Psoas muscle (tissue), 8 donors: ENCODE data around the gene DYNC1I1. TPM values are rescaled to one million over a fixed set of nuclear protein-coding genes. Genes with fewer than 3 reads are reported as not detected.

Experiments used
- ATAC-seq, 4 donors: fragments of 200-7000 bp; cut with Tn5 transposase; one replicate each; pipeline ENCODE4 v1.9.1; 2020; ENCODE audit warnings: moderate library complexity in 3 of 4, mild to moderate bottlenecking in 2 of 4
- DNase-seq, 2 donors: peaks; one replicate each; pipeline ENCODE4 v3.0.0-alpha.2; 2020
- H3K27ac ChIP-seq: fragments of 200-600 bp; one replicate; pipeline ENCODE4 v1.8.0; 2022
- H3K27me3 ChIP-seq, 3 donors: fragments of 200-600 bp in 1 of 3; one replicate each; pipeline versions ENCODE4 v1.6.1 to v1.8.0; 2013 to 2022; ENCODE audit warnings: low read length in 2 of 3, mild to moderate bottlenecking in 2 of 3, moderate library complexity in 1 of 3; ENCODE audit not compliant: insufficient read depth in 3 of 3
- H3K36me3 ChIP-seq, 2 donors: fragments of 200-600 bp in 1 of 2; one replicate each; pipeline versions ENCODE4 v1.6.1 to v1.8.0; 2013 to 2022; ENCODE audit warnings: low read depth in 1 of 2, mild to moderate bottlenecking in 1 of 2, moderate library complexity in 1 of 2; ENCODE audit not compliant: insufficient read depth in 1 of 2
- H3K4me1 ChIP-seq: fragments of 200-600 bp; one replicate; pipeline ENCODE4 v1.8.0; 2022
- H3K4me3 ChIP-seq: fragments of 200-600 bp; one replicate; pipeline ENCODE4 v1.8.0; 2022; ENCODE audit warnings: mild to moderate bottlenecking
- H3K9me3 ChIP-seq: fragments of 200-600 bp; one replicate; pipeline ENCODE4 v1.8.0; 2022
- CTCF ChIP-seq: fragments of 200-600 bp; IDR thresholded peaks from one replicate; pipeline ENCODE4 v1.8.0; 2022; ENCODE audit warnings: antibody characterized with exemption
- WGBS, 3 donors: extraction: QIAGEN DNeasy Blood & Tissue Kit; methylation state at CpG; one replicate each; pipeline versions ENCODE4 v1.1.6 to v1.1.7; 2013; 5-methylcytosine and 5-hydroxymethylcytosine counted together
- intact Hi-C, 2 donors: fragments of 100-400 bp; cut with DNase I; formaldehyde crosslinking; loops; one replicate each; pipeline versions ENCODE4 v1.11.0 to v1.14.2; 2022
- polyA plus RNA-seq, 3 donors: library from polyadenylated mRNA; stranded (reverse); fragments of 200-250 nt; gene quantifications; one replicate each; pipeline ENCODE4 v1.2.3, GENCODE V29; 2013
- total RNA-seq, 4 donors: library from RNA; stranded (reverse); fragmentation: NEBNext Ultra II Directional in 2 of 4; extraction: Animal tissue kit (Norgen Biotek cat#: 25700) in 2 of 4; gene quantifications; one replicate each; pipeline versions ENCODE4 v1.2.1 to v1.2.4, GENCODE V29; 2021 to 2023
- donor health status: healthy with polysubstance abuse.
- donor health status: DM: no; HTN: no; CAD: no; lungs with moderate emphysema.
- donor health status: Bipolar disorder and iron deficiency.
- donor health status: healthy.
- donor health status: DM: yes; HTN: yes; CAD: no.
- donor health status: DM: no; HTN: no; CAD: no.
- donor health status: DM: no; HTN: no; CAD: no.
- donor health status: DM: yes; HTN: yes; CAD: no.

DYNC1I1 gene
- total and polyA plus RNA-seq, 7 donors: 3.0 to 28.8 (median 6.9) TPM

DNA sequence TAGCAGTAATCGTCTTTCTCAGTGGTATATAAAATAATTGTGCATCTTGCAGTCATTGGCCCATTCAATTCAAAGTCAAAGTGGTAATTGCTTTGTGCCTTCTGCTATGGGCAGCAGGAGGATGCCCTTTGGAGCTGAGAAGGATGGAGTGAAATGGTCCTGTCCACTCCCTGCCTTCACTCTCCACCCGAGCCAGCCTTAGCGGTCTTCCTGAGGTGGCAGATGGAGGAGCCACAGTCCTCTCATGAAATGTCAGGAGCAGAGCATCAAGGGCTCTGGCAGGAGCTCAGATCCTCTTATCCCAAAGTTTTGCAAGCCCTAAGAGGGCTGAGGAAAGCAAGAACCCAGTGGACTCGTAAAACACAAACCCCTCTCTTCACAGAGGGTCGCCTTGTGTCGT is 199.4 kb downstream of the DYNC1I1 start:
- 84 to 86% (median 85%) methylated on average over 6 of the region's 6 CpGs for WGBS, 3 donors
- ATAC-seq: no peak

DNA sequence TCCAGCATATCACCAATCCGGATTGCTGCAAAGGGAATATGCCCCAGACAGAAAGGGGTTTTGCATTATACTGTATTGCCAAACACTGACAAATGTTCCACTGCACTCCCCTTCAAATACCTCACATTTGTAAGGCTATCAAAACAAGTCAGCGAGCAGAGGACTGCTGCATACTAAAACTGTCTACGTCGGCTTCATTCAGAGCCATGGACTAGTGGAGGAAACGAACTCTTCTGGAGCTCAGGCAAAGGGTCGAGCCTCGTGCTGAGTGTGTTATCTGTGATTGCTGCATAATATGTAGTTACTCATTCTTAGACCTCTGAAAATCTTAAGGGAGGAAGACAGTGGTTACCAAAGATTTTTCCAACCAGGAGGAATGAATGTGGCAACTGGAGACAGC is 200.2 kb downstream of the DYNC1I1 start:
- Histone ChIP-seq H3K36me3 (no peaks in the 10 kb centered on the region), H3K4me1 (no peaks in the 10 kb centered on the region), H3K4me3 (no peak overlapping the region), H3K27me3 (no peaks in the 10 kb centered on the region), H3K27ac (no peak overlapping the region), H3K9me3 (no peaks in the 10 kb centered on the region)
- 61 to 68% (median 68%) methylated on average over 7 of the region's 7 CpGs for WGBS, 3 donors
- no peak for TF ChIP-seq CTCF
- ATAC-seq: no peak
- DNase-seq: no peak
- intact Hi-C loops: no loop called here

More for the DNA sequence above, 199.4 kb downstream of the DYNC1I1 start:
- TF ChIP-seq CTCF: no peak
- no peaks in the 10 kb centered on the region for H3K27me3 ChIP-seq
- H3K27ac ChIP-seq: no peak overlapping the region
- no peaks in the 10 kb centered on the region for H3K36me3 ChIP-seq
- H3K4me1 ChIP-seq: no peaks in the 10 kb centered on the region
- DNase-seq: no peak
- no peak overlapping the region for H3K4me3 ChIP-seq
- intact Hi-C loops: no loop called here
- H3K9me3 ChIP-seq: no peaks in the 10 kb centered on the region

DNA sequence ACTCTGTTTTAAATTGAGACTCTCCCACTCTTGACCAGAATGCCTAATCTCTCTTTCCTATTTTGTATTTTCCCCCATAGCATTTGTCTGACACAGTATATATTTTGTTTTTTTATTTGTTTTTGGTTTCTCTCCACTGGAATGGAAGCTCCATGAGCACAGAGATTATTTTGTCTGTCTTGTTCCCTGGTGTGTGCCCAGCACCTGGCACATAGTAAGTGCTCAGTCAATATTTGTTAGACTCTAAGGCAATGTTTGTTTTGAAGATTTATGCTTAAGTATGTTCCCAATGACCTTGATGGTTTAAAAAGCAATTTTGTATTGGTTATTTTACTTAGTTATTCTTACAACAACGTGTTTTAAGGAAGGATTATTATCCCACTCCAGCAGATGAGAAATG is 201.8 kb downstream of the DYNC1I1 start:
- Histone ChIP-seq H3K27me3 (no peaks in the 10 kb centered on the region), H3K36me3 (no peaks in the 10 kb centered on the region), H3K4me3 (no peak overlapping the region), H3K9me3 (no peaks in the 10 kb centered on the region), H3K4me1 (no peaks in the 10 kb centered on the region), H3K27ac (no peak overlapping the region)
- DNase-seq (no peak), ATAC-seq (no peak)
- TF ChIP-seq CTCF: no peak
- intact Hi-C loops: no loop called here
- WGBS, 3 donors: 33 to 70% (median 58%) methylated on average over 1 of the region's 1 CpG

DNA sequence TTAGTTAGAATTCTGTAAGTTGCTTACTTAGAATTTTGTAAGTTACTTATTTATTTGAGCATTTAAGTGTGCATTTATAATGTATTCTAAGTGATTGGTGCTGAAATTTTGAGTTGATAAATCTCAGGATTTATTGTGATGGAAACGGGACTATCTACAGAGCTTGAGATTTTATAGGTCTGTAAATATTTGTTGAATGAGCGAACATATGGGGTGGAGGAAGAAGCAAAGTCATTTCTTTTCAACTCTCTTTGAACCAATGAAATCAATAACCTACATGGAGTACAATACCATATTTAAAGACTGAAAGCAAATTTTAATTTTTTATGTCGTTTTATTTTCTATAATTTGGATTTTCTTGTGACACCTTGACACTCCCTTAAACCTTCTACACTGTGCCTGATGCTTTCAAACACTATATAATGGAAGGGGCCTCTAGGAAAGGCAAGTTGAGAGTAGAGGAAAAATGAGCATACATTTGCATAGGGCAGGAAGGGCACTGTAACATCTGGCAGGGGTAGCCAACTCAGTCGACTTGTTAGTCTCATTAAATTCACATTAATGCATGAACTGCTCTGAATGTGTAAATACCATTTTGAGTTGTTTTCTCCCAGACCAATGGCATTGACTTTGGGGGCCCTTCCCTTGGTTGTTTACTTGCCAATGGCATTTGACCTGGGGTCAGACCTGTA is 204.2 kb downstream of the DYNC1I1 start:
- no peak for TF ChIP-seq CTCF
- WGBS, 3 donors: 72% methylated on average over 4 of the region's 4 CpGs
- intact Hi-C loops: no loop called here
- Histone ChIP-seq H3K27me3 (no peaks in the 10 kb centered on the region), H3K9me3 (no peaks in the 10 kb centered on the region), H3K4me3 (no peak overlapping the region), H3K27ac (no peak overlapping the region), H3K4me1 (no peaks in the 10 kb centered on the region), H3K36me3 (no peaks in the 10 kb centered on the region)
- no peak for DNase-seq
- no peak for ATAC-seq

- DNase-seq: no peak
- H3K36me3 ChIP-seq: no peaks in the 10 kb centered on the region
- no peaks in the 10 kb centered on the region for H3K9me3 ChIP-seq
- intact Hi-C loops: no loop called here
- no peak overlapping the region for H3K27ac ChIP-seq
- ATAC-seq: peak in 3 of 4 donors; percentile 49 to 78 (median 78)
- H3K4me3 ChIP-seq: no peak overlapping the region
- TF ChIP-seq CTCF: no peak
- H3K27me3 ChIP-seq: no peaks in the 10 kb centered on the region
- WGBS, 3 donors: 94 to 96% (median 95%) methylated on average over 1 of the region's 1 CpG
- H3K4me1 ChIP-seq: no peaks in the 10 kb centered on the region
Measured at GRCh38 chr7:95977994-95978393, 205.6 kb downstream of the DYNC1I1 start.
